HL-60 (cell line): ENCODE data around the gene CCDC85C.

Source experiments
- GABPA ChIP-seq: IDR thresholded peaks from 2 replicates; pipeline ENCODE4 v1.6.1; 2012; ENCODE audit warnings: low read depth
- POLR2AphosphoS5 ChIP-seq: IDR thresholded peaks from 2 replicates; pipeline ENCODE4 v1.6.1; 2012; ENCODE audit warnings: low read depth
- SPI1 ChIP-seq: IDR thresholded peaks from 2 replicates; pipeline ENCODE4 v1.6.1; 2012; ENCODE audit warnings: low read depth, mild to moderate bottlenecking, borderline replicate concordance
- TF ChIP-seq, protein P1 (sequence below): IDR thresholded peaks from one replicate; pipeline ENCODE4 v1.5.1; 2011; ENCODE audit warnings: low read length, control low read depth, inconsistent platforms; ENCODE audit not compliant: insufficient read depth
- TF ChIP-seq, protein P2 (sequence below): IDR thresholded peaks from 2 replicates; pipeline ENCODE4 v1.6.1; 2012; ENCODE audit warnings: low read depth; ENCODE audit not compliant: insufficient replicate concordance

DNA sequence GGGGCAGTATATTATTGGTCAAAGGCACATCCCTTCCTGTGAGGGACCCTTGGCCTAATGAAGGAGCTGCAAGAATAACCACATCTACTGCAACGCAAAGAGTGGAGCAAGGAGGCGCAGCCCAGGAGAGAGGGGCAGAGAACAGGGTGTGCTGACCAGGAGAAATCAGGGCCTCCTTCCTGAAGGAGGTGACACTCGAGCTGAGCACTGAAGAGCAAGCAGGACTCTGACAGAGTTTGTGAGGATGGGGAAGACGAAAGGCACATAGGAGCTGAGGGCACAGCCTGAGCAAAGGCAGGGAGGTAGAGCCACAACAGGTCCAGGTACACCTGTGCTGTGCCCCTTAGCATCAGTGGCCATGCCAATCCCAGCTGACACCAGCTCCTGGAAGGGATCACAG, 60.6 kb downstream of the CCDC85C start:
- TF ChIP-seq, protein P1, sequence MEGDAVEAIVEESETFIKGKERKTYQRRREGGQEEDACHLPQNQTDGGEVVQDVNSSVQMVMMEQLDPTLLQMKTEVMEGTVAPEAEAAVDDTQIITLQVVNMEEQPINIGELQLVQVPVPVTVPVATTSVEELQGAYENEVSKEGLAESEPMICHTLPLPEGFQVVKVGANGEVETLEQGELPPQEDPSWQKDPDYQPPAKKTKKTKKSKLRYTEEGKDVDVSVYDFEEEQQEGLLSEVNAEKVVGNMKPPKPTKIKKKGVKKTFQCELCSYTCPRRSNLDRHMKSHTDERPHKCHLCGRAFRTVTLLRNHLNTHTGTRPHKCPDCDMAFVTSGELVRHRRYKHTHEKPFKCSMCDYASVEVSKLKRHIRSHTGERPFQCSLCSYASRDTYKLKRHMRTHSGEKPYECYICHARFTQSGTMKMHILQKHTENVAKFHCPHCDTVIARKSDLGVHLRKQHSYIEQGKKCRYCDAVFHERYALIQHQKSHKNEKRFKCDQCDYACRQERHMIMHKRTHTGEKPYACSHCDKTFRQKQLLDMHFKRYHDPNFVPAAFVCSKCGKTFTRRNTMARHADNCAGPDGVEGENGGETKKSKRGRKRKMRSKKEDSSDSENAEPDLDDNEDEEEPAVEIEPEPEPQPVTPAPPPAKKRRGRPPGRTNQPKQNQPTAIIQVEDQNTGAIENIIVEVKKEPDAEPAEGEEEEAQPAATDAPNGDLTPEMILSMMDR, result no peak
- no peak for TF ChIP-seq GABPA
- TF ChIP-seq POLR2AphosphoS5, result no peak
- TF ChIP-seq, protein P2, sequence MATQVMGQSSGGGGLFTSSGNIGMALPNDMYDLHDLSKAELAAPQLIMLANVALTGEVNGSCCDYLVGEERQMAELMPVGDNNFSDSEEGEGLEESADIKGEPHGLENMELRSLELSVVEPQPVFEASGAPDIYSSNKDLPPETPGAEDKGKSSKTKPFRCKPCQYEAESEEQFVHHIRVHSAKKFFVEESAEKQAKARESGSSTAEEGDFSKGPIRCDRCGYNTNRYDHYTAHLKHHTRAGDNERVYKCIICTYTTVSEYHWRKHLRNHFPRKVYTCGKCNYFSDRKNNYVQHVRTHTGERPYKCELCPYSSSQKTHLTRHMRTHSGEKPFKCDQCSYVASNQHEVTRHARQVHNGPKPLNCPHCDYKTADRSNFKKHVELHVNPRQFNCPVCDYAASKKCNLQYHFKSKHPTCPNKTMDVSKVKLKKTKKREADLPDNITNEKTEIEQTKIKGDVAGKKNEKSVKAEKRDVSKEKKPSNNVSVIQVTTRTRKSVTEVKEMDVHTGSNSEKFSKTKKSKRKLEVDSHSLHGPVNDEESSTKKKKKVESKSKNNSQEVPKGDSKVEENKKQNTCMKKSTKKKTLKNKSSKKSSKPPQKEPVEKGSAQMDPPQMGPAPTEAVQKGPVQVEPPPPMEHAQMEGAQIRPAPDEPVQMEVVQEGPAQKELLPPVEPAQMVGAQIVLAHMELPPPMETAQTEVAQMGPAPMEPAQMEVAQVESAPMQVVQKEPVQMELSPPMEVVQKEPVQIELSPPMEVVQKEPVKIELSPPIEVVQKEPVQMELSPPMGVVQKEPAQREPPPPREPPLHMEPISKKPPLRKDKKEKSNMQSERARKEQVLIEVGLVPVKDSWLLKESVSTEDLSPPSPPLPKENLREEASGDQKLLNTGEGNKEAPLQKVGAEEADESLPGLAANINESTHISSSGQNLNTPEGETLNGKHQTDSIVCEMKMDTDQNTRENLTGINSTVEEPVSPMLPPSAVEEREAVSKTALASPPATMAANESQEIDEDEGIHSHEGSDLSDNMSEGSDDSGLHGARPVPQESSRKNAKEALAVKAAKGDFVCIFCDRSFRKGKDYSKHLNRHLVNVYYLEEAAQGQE, result no peak
- TF ChIP-seq SPI1, result no peak
